Measurements from ENCODE around the gene TUBB4B.

Gene TUBB4B

GRCh38 chr9:137240841-137241489, at the start of gene TUBB4B:
Gene TUBB4B (plus strand): TSS chr9:137241287. CDS start chr9:137241361, 74 bp downstream.
- peak; percentile 96 for DNase-seq

GRCh38 chr9:137191691-137192447, 49.2 kb upstream of the TUBB4B start:
- no peak for DNase-seq

- DNase-seq: no peak
Measured at GRCh38 chr9:137192448-137192780, 48.7 kb upstream of the TUBB4B start.

- DNase-seq: no peak
Measured at GRCh38 chr9:137192859-137193258, 48.2 kb upstream of the TUBB4B start.

- no peak for DNase-seq
Measured at GRCh38 chr9:137193771-137194170, 47.3 kb upstream of the TUBB4B start.

GRCh38 chr9:137194388-137194787, 46.7 kb upstream of the TUBB4B start:
- DNase-seq: no peak

- DNase-seq: no peak
Measured at GRCh38 chr9:137194909-137195308, 46.2 kb upstream of the TUBB4B start.

- DNase-seq: no peak
Measured at GRCh38 chr9:137195525-137196220, 45.4 kb upstream of the TUBB4B start.

- DNase-seq: no peak
Measured at GRCh38 chr9:137198051-137198901, 42.8 kb upstream of the TUBB4B start.

GRCh38 chr9:137198902-137199283, 42.2 kb upstream of the TUBB4B start:
- no peak for DNase-seq

- no peak for DNase-seq
Measured at GRCh38 chr9:137199411-137200121, 41.5 kb upstream of the TUBB4B start.

GRCh38 chr9:137200311-137201204, 40.5 kb upstream of the TUBB4B start, which contains the start of gene TPRN:
Gene TPRN (minus strand): TSS chr9:137200741. CDS start chr9:137200711, 30 bp downstream.
- peak; percentile 98 for DNase-seq

GRCh38 chr9:137201205-137201868, 39.8 kb upstream of the TUBB4B start:
- DNase-seq: no peak

- no peak for DNase-seq
Measured at GRCh38 chr9:137202966-137203365, 38.1 kb upstream of the TUBB4B start.

- DNase-seq: no peak
Measured at GRCh38 chr9:137204731-137205125, 36.4 kb upstream of the TUBB4B start.

- peak; percentile 98 for DNase-seq
Measured at GRCh38 chr9:137205126-137206069, 35.7 kb upstream of the TUBB4B start, which contains the start of the genes NDOR1 and TMEM203. Gene NDOR1 (plus strand): TSS chr9:137205700. CDS start chr9:137205778, 78 bp downstream. Gene TMEM203 (minus strand): TSS chr9:137205648. CDS start chr9:137205414, 234 bp downstream.

- no peak for DNase-seq
Measured at GRCh38 chr9:137206602-137207001, 34.5 kb upstream of the TUBB4B start.

- DNase-seq: no peak
Measured at GRCh38 chr9:137211532-137211931, 29.6 kb upstream of the TUBB4B start.

- no peak for DNase-seq
Measured at GRCh38 chr9:137212520-137212919, 28.6 kb upstream of the TUBB4B start.
